Caco-2 (cell line): ENCODE measurements around the gene RGCC. TPM values are rescaled to one million over a fixed set of nuclear protein-coding genes. Genes with fewer than 3 reads are reported as not detected.

Source experiments
- BruUV-seq: library from RNA; stranded (reverse); fragments of 400-500 nt; replicated peaks from 2 replicates; lab custom pipeline; 2021; lab: Mats Ljungman, UMichigan
- CTCF ChIA-PET: fragments of 300-600 bp; sonication (Branson Sonifier 250); formaldehyde crosslinking; loops from one replicate; lab custom pipeline; 2022; ENCODE audit warnings: antibody characterized with exemption; lab: Charles Lee
- POLR2A ChIA-PET: fragments of 300-600 bp; sonication (Branson Sonifier 250); formaldehyde crosslinking; loops from one replicate; lab custom pipeline; 2022; ENCODE audit warnings: antibody characterized with exemption; lab: Charles Lee
- DNase-seq, 2 experiments: peaks; one replicate each; pipeline versions ENCODE4 v3.0.0 to v3.0.0-alpha.2; 2020 to 2022
- H3K27me3 ChIP-seq: replicated peaks from 2 replicates; pipeline ENCODE4 v1.6.0; 2011; ENCODE audit warnings: low read length; ENCODE audit not compliant: control insufficient read depth, insufficient read depth
- H3K36me3 ChIP-seq: 2 replicates; pipeline ENCODE4 v1.5.1; 2011; ENCODE audit warnings: low read length; ENCODE audit not compliant: control insufficient read depth, insufficient read depth
- H3K4me1 ChIP-seq: fragments of 250-450 bp; sonication (Bioruptor Pico); 2 replicates; pipeline ENCODE4 v1.5.1; 2020; ENCODE audit warnings: mild to moderate bottlenecking
- H3K4me3 ChIP-seq: 2 replicates; pipeline ENCODE4 v1.5.1; 2011; ENCODE audit warnings: low read depth, mild to moderate bottlenecking, control low read depth, low read length
- H3K9me3 ChIP-seq: fragments of 250-450 bp; sonication (Bioruptor Pico); 2 replicates; pipeline ENCODE4 v1.5.1; 2020; ENCODE audit warnings: mild to moderate bottlenecking, moderate library complexity
- H3K27ac Mint-ChIP-seq: one replicate; pipeline ENCODE4 v1.8.0; 2022; ENCODE audit warnings: mixed read lengths; ENCODE audit not compliant: unreplicated experiment
- H3K27me3 Mint-ChIP-seq: one replicate; pipeline ENCODE4 v1.8.0; 2022; ENCODE audit warnings: mixed read lengths; ENCODE audit not compliant: insufficient read depth, unreplicated experiment
- H3K36me3 Mint-ChIP-seq: one replicate; pipeline ENCODE4 v1.8.0; 2022; ENCODE audit warnings: mild to moderate bottlenecking, mixed read lengths; ENCODE audit not compliant: insufficient read depth, unreplicated experiment
- H3K4me1 Mint-ChIP-seq: one replicate; pipeline ENCODE4 v1.8.0; 2022; ENCODE audit warnings: low read depth, mixed read lengths; ENCODE audit not compliant: unreplicated experiment
- H3K4me3 Mint-ChIP-seq: one replicate; pipeline ENCODE4 v1.8.0; 2022; ENCODE audit warnings: mild to moderate bottlenecking, moderate library complexity, mixed read lengths; ENCODE audit not compliant: unreplicated experiment
- H3K9me3 Mint-ChIP-seq: one replicate; pipeline ENCODE4 v1.8.0; 2022; ENCODE audit warnings: mixed read lengths; ENCODE audit not compliant: unreplicated experiment
- intact Hi-C: fragments of 100-400 bp; cut with micrococcal nuclease; formaldehyde crosslinking; loops from one replicate; pipeline ENCODE4 v1.10.0; 2022; ENCODE audit not compliant: unreplicated experiment
- total RNA-seq: library from RNA; stranded (reverse); gene quantifications from 2 replicates; pipeline ENCODE4 v1.2.3, GENCODE V29; 2022
- TF ChIP-seq, protein P1 (sequence below), 2 experiments: fragments of 200-600 bp in 1 of 2; IDR thresholded peaks; 1 replicate in 1 of 2; 2 replicates in 1 of 2; pipeline versions ENCODE4 v1.5.1 to v1.8.0; 2011 to 2022; ENCODE audit warnings: antibody characterized with exemption in 1 of 2, control low read depth in 1 of 2, inconsistent platforms in 1 of 2, low read depth in 1 of 2, low read length in 1 of 2, mild to moderate bottlenecking in 1 of 2, moderate library complexity in 1 of 2; ENCODE audit not compliant: insufficient read depth in 1 of 2, severe bottlenecking in 1 of 2, unreplicated experiment in 1 of 2

RGCC gene
- total RNA-seq, 1 experiment from 2014 or later, result 70.8 TPM

GRCh38 chr13:41465898-41466320 lies 8.6 kb downstream of the RGCC start:
- H3K9me3 ChIP-seq, result no peaks in the 10 kb centered on the region
- H3K4me3 ChIP-seq, result no peak overlapping the region
- no peak overlapping the region for H3K4me3 Mint-ChIP-seq
- H3K36me3 ChIP-seq, result no peaks in the 10 kb centered on the region
- intact Hi-C loops, result no loop called here
- TF ChIP-seq, protein P1, sequence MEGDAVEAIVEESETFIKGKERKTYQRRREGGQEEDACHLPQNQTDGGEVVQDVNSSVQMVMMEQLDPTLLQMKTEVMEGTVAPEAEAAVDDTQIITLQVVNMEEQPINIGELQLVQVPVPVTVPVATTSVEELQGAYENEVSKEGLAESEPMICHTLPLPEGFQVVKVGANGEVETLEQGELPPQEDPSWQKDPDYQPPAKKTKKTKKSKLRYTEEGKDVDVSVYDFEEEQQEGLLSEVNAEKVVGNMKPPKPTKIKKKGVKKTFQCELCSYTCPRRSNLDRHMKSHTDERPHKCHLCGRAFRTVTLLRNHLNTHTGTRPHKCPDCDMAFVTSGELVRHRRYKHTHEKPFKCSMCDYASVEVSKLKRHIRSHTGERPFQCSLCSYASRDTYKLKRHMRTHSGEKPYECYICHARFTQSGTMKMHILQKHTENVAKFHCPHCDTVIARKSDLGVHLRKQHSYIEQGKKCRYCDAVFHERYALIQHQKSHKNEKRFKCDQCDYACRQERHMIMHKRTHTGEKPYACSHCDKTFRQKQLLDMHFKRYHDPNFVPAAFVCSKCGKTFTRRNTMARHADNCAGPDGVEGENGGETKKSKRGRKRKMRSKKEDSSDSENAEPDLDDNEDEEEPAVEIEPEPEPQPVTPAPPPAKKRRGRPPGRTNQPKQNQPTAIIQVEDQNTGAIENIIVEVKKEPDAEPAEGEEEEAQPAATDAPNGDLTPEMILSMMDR (IDR thresholded peaks at IDR 0.05; ENCODE audit: insufficient read depth in 1 of 2, low read depth in 1 of 2, low read length in 1 of 2, severe bottlenecking in 1 of 2, unreplicated experiment in 1 of 2), result no peak
- no peak overlapping the region for H3K27ac Mint-ChIP-seq
- no peak for DNase-seq
- peaks cover 73% of the 10 kb centered on the region for H3K36me3 Mint-ChIP-seq
- H3K27me3 ChIP-seq, result no peaks in the 10 kb centered on the region
- no peaks in the 10 kb centered on the region for H3K4me1 Mint-ChIP-seq
- H3K4me1 ChIP-seq, result no peaks in the 10 kb centered on the region
- ChIA-PET POLR2A (no interaction called here), CTCF (no interaction called here)
- H3K9me3 Mint-ChIP-seq, result no peaks in the 10 kb centered on the region
- BruUV-seq, result no TSS peak
- H3K27me3 Mint-ChIP-seq, result no peaks in the 10 kb centered on the region

DNA sequence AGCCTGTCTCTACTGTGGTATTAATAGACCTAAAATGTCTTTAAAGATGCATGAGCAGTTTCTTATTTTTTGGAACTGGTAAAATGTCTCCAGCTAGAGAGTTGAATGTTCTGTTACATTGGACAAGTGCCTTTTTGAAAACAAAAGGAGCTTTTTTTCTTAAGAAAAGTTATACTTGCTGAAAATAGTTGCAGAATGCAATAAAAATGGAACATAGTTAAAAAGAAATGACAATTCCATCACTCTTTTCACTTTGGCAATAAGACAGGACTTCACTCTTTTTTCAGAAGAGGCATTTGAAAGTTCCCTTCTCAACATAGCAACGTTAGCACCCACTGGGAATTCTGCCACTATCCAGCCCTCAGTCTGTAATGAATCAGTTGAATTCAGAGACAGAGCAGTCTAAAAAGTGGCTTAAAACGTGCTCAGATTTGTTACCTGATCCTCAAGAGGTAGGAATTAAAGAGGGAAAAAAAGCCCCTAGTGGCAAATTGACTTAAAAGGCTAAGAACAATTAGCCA lies 10.1 kb downstream of the RGCC start:
- peaks cover 71% of the 10 kb centered on the region for H3K36me3 Mint-ChIP-seq
- H3K9me3 Mint-ChIP-seq, result no peaks in the 10 kb centered on the region
- BruUV-seq, result no TSS peak
- no peak overlapping the region for H3K4me3 Mint-ChIP-seq
- Histone ChIP-seq H3K4me1 (no peaks in the 10 kb centered on the region), H3K27me3 (no peaks in the 10 kb centered on the region), H3K4me3 (no peak overlapping the region), H3K9me3 (no peaks in the 10 kb centered on the region), H3K36me3 (no peaks in the 10 kb centered on the region)
- H3K27me3 Mint-ChIP-seq, result no peaks in the 10 kb centered on the region
- no peaks in the 10 kb centered on the region for H3K4me1 Mint-ChIP-seq
- ChIA-PET POLR2A (no interaction called here), CTCF (no interaction called here)
- intact Hi-C loops, result no loop called here
- DNase-seq, result no peak
- no peak overlapping the region for H3K27ac Mint-ChIP-seq
- TF ChIP-seq, protein P1 (IDR thresholded peaks at IDR 0.05; ENCODE audit: insufficient read depth in 1 of 2, low read depth in 1 of 2, low read length in 1 of 2, severe bottlenecking in 1 of 2, unreplicated experiment in 1 of 2), result no peak

GRCh38 chr13:41468631-41469030 lies 11.3 kb downstream of the RGCC start:
- BruUV-seq, result no TSS peak
- Mint-ChIP-seq H3K4me1 (no peaks in the 10 kb centered on the region), H3K4me3 (no peak overlapping the region), H3K9me3 (no peaks in the 10 kb centered on the region), H3K36me3 (peaks cover 68% of the 10 kb centered on the region), H3K27me3 (no peaks in the 10 kb centered on the region), H3K27ac (no peak overlapping the region)
- no peaks in the 10 kb centered on the region for H3K4me1 ChIP-seq
- no peak for DNase-seq
- H3K36me3 ChIP-seq, result no peaks in the 10 kb centered on the region
- ChIA-PET POLR2A (no interaction called here), CTCF (no interaction called here)
- TF ChIP-seq, protein P1 (IDR thresholded peaks at IDR 0.05; ENCODE audit: insufficient read depth in 1 of 2, low read depth in 1 of 2, low read length in 1 of 2, severe bottlenecking in 1 of 2, unreplicated experiment in 1 of 2), result no peak
- H3K4me3 ChIP-seq, result no peak overlapping the region
- no peaks in the 10 kb centered on the region for H3K9me3 ChIP-seq
- H3K27me3 ChIP-seq, result no peaks in the 10 kb centered on the region
- intact Hi-C loops, result no loop called here
